Central memory CD8-positive, alpha-beta T cell (primary cell): ENCODE data around the gene AMN.

Experiments
- ATAC-seq: fragments of 150-1000 bp; cut with Tn5 transposase; replicated peaks from 2 replicates; pipeline ENCODE4 v1.10.0; 2022; ENCODE audit warnings: mild to moderate bottlenecking, moderate FRiP score, moderate number of reproducible peaks; ENCODE audit not compliant: poor library complexity, severe bottlenecking; ENCODE audit errors: extremely low read depth
- DNase-seq, 2 donors: peaks; one replicate each; pipeline ENCODE4 v3.0.0; 2021; ENCODE audit warnings: low spot score in 2 of 2
- H3K27ac Mint-ChIP-seq: one replicate; pipeline ENCODE4 v1.8.0; 2022; ENCODE audit warnings: low read depth, mild to moderate bottlenecking, moderate library complexity, mixed read lengths
- H3K27me3 Mint-ChIP-seq: one replicate; pipeline ENCODE4 v1.8.0; 2022; ENCODE audit warnings: mixed read lengths
- H3K36me3 Mint-ChIP-seq: one replicate; pipeline ENCODE4 v1.8.0; 2022; ENCODE audit warnings: mild to moderate bottlenecking, moderate library complexity, mixed read lengths; ENCODE audit not compliant: insufficient read depth
- H3K4me1 Mint-ChIP-seq: one replicate; pipeline ENCODE4 v1.8.0; 2022; ENCODE audit warnings: mixed read lengths
- H3K4me3 Mint-ChIP-seq: one replicate; pipeline ENCODE4 v1.8.0; 2022; ENCODE audit warnings: mild to moderate bottlenecking, moderate library complexity, mixed read lengths
- H3K9me3 Mint-ChIP-seq: one replicate; pipeline ENCODE4 v1.8.0; 2022; ENCODE audit warnings: mixed read lengths

AMN gene

DNA sequence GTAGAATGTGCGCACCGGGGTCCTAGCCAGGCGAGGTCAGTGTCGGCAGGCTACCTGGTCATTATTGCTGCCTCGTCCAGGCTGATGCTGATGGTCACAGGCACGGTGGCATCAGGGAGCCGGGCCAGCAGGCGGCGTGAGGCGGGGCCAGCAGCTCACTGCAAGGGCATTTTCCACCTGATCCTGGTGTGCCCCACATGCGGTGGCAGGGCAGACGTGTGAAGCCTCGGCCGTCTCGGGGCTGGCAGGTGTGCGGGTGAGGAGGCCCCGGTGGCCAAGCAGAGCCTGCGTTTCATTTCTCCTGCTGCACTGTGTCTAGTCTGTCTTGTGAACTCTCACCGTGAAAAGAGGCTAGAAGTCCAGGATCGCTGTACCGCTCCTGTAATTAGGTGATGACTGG is 12.0 kb upstream of the AMN start:
- DNase-seq (no peak), ATAC-seq (no peak)
- Mint-ChIP-seq H3K4me3 (no peak overlapping the region), H3K4me1 (no peaks in the 10 kb centered on the region), H3K9me3 (no peaks in the 10 kb centered on the region), H3K27me3 (no peaks in the 10 kb centered on the region), H3K36me3 (peaks cover 22% of the 10 kb centered on the region), H3K27ac (no peak overlapping the region)

GRCh38 chr14:102911541-102911951 is 10.9 kb upstream of the AMN start:
- Mint-ChIP-seq H3K27me3 (no peaks in the 10 kb centered on the region), H3K36me3 (peaks cover 17% of the 10 kb centered on the region), H3K27ac (no peak overlapping the region), H3K4me1 (no peaks in the 10 kb centered on the region), H3K9me3 (no peaks in the 10 kb centered on the region), H3K4me3 (no peak overlapping the region)
- DNase-seq = no peak
- ATAC-seq = no peak

- DNase-seq (no peak), ATAC-seq (no peak)
- no peaks in the 10 kb centered on the region for H3K4me1 Mint-ChIP-seq
- H3K4me3 Mint-ChIP-seq = no peak overlapping the region
- no peaks in the 10 kb centered on the region for H3K27me3 Mint-ChIP-seq
- H3K36me3 Mint-ChIP-seq = peaks cover 13% of the 10 kb centered on the region
- no peaks in the 10 kb centered on the region for H3K9me3 Mint-ChIP-seq
- no peak overlapping the region for H3K27ac Mint-ChIP-seq
These were observed 10.3 kb upstream of the AMN start for GRCh38 chr14:102911991-102912761.

DNA sequence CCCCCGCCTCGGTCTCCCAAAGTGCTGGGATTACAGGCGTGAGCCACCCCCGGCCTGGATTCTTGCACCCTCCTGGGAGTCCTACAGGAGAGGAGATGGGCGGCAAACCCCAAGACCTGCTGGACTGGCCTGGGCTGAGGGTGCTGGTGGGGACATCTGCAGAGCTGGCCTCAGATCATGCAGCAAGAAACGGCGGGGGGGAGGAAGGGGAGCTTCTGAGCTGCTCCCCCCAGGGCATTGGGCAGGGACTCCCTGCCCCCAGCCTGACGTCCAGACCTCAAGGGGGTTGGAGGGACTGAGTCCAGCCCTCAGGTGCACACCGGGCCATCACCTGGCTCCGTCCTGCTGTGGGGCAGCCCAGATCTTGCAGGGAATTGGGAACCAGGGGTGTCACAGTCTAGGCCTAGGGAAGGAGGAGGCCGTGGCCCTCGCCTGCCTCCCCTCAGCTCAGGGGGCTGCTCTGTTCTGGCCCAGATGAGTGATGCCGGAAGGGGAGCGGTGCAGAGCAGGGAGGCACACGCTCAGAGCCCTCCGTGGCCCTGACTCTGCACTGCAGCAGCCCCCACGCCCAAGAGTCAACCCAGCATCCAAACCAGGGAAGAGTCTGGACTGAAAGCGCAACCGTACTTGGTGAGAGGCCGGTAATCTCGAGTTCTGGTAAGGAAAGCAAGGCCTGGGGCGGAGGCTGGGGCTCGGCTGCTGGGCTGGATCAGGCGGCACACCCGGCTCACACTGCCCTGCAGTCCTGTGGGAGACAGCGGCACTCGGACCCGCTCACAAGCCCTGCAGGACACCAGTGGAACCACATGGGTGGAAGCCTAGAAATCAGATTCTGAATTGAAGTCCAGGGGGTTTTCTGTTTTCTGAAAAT is 8.9 kb upstream of the AMN start:
- H3K36me3 Mint-ChIP-seq = peaks cover 7% of the 10 kb centered on the region
- DNase-seq = no peak
- H3K4me3 Mint-ChIP-seq = no peak overlapping the region
- H3K27ac Mint-ChIP-seq = no peak overlapping the region
- ATAC-seq = no peak
- no peaks in the 10 kb centered on the region for H3K4me1 Mint-ChIP-seq
- H3K27me3 Mint-ChIP-seq = no peaks in the 10 kb centered on the region
- no peaks in the 10 kb centered on the region for H3K9me3 Mint-ChIP-seq

GRCh38 chr14:102914474-102915291 is 7.8 kb upstream of the AMN start:
- DNase-seq (no peak), ATAC-seq (no peak)
- Mint-ChIP-seq H3K9me3 (no peaks in the 10 kb centered on the region), H3K27ac (no peak overlapping the region), H3K4me1 (no peaks in the 10 kb centered on the region), H3K4me3 (no peak overlapping the region), H3K36me3 (peaks cover 4% of the 10 kb centered on the region), H3K27me3 (no peaks in the 10 kb centered on the region)

- ATAC-seq (no peak), DNase-seq (no peak)
- Mint-ChIP-seq H3K4me1 (no peaks in the 10 kb centered on the region), H3K27ac (no peak overlapping the region), H3K9me3 (no peaks in the 10 kb centered on the region), H3K27me3 (no peaks in the 10 kb centered on the region), H3K4me3 (no peak overlapping the region), H3K36me3 (peaks cover 4% of the 10 kb centered on the region)
These were observed 7.0 kb upstream of the AMN start for GRCh38 chr14:102915292-102916110.

- no peak for ATAC-seq
These were observed 6.0 kb upstream of the AMN start for GRCh38 chr14:102916347-102917055.

DNA sequence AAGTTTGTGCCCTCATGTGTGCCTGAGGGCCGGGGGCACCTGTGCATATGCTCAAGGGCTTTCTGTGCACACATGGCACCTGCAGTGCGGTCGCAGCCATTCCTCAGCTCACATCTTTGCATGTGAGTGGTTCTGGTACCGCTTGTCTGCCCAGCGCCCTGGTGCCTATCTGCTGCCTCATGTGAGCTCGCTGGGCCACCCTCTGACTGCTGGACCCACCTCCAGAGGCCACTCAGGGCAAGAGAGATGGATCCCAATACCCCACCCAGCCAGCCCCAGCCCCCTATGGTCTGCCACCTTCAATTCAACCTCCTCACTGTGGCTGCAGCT is 5.4 kb upstream of the AMN start:
- Mint-ChIP-seq H3K27me3 (no peaks in the 10 kb centered on the region), H3K27ac (no peak overlapping the region)

More at GRCh38 chr14:102916347-102917055, 6.0 kb upstream of the AMN start:
- H3K4me3 Mint-ChIP-seq = no peak overlapping the region
- H3K4me1 Mint-ChIP-seq = no peaks in the 10 kb centered on the region
- H3K27me3 Mint-ChIP-seq = no peaks in the 10 kb centered on the region
- no peaks in the 10 kb centered on the region for H3K9me3 Mint-ChIP-seq
- no peak for DNase-seq
- peaks cover 2% of the 10 kb centered on the region for H3K36me3 Mint-ChIP-seq
- H3K27ac Mint-ChIP-seq = no peak overlapping the region

GRCh38 chr14:102917469-102918211 is 4.8 kb upstream of the AMN start:
- Mint-ChIP-seq H3K4me1 (no peaks in the 10 kb centered on the region), H3K36me3 (peaks cover 2% of the 10 kb centered on the region), H3K27me3 (no peaks in the 10 kb centered on the region), H3K4me3 (no peak overlapping the region), H3K27ac (no peak overlapping the region), H3K9me3 (no peaks in the 10 kb centered on the region)
- ATAC-seq (peak; percentile 73), DNase-seq (peak; percentile 41 to 44)

More for the DNA sequence above, 5.4 kb upstream of the AMN start:
- Mint-ChIP-seq H3K9me3 (no peaks in the 10 kb centered on the region), H3K36me3 (peaks cover 2% of the 10 kb centered on the region), H3K4me1 (no peaks in the 10 kb centered on the region), H3K4me3 (no peak overlapping the region)
- DNase-seq (no peak), ATAC-seq (no peak)

GRCh38 chr14:102918438-102918837 is 4.0 kb upstream of the AMN start:
- H3K4me1 Mint-ChIP-seq = no peaks in the 10 kb centered on the region

More at GRCh38 chr14:102918438-102918837, 4.0 kb upstream of the AMN start:
- Mint-ChIP-seq H3K4me3 (no peak overlapping the region), H3K9me3 (no peaks in the 10 kb centered on the region), H3K27ac (no peak overlapping the region), H3K27me3 (no peaks in the 10 kb centered on the region), H3K36me3 (peaks cover 2% of the 10 kb centered on the region)
- DNase-seq = no peak
- no peak for ATAC-seq
